Measurements from ENCODE around the gene SLX9.

SLX9 gene

DNA sequence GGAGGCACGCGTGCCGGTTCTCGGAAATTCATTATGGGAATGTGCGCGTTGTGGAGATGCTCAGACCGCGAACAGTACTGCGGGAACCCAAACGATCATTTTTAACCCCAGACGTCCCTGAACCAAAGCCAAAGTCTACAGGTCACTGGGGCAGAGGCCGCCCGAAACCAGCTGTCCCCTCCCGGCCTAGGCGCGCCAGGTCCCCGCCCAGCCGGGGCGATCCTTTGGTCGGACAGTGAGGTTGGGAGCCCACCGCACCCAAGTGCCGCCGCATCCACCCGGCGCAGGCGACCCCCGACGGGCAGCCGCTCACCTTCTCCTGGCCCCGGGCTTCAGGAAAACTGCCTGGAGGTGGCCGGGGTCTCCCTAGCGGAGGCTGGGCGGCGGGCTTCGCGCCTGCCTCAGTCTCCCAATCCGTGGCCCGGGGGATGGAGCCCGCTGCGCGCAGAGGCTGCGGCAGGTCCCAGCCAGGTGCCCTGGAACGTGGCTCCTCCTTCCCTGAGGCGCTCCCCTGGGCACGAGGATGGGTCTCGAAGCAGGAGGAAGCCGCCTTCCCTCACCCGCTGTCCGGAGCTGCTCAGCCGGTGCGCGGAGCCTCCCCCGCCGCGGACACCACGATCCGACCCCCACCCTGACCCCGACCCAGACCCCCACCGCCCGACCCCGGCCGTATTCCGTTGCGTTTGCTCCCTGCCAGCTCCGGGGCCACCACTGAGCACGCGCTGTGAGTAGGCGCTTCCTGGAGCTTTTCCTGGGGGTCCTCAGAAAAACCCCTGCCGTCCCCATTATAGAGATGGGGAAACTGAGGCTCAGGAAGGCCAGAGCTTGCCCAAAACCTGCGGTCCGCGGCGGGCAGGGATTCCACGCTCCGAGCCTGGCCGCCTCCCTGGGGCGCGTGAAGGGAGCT, 8.1 kb upstream of the SLX9 start:
- DNase-seq, result no peak

DNA sequence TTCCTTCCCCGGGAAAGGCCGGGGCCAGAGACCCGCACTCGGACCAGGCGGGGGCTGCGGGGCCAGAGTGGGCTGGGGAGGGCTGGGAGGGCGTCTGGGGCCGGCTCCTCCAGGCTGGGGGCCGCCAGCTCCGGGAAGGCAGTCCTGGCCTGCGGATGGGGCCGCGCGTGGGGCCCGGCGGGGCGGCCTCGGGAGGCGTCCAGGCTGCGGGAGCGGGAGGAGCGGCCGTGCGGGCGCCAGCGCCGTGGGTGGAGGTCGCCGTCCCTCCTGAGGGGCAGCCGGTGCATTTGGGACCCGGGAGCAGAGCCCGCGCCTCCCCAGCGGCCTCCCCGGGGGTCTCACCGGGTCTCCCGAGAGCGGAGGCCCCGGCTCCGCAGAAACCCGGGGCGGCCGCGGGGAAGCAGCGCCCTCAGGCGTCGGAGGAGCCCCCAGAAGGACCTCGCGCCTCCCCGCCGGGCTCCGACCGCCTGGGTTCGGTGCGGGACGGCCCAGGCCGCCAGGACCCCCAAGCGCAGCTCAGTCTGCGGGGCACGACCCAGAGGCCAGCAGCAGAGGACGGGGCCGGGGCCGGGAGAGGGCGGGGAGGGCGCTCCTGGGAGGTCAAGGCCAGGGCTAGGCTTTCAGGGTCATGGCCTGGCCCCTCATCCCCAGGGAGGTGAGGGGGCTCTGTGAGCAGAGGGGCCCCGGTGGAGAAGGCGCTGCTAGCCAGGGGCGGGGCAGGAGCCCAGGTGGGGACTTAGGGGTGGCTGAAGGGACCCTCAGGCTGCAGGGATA, 7.2 kb upstream of the SLX9 start:
- DNase-seq, result no peak

DNA sequence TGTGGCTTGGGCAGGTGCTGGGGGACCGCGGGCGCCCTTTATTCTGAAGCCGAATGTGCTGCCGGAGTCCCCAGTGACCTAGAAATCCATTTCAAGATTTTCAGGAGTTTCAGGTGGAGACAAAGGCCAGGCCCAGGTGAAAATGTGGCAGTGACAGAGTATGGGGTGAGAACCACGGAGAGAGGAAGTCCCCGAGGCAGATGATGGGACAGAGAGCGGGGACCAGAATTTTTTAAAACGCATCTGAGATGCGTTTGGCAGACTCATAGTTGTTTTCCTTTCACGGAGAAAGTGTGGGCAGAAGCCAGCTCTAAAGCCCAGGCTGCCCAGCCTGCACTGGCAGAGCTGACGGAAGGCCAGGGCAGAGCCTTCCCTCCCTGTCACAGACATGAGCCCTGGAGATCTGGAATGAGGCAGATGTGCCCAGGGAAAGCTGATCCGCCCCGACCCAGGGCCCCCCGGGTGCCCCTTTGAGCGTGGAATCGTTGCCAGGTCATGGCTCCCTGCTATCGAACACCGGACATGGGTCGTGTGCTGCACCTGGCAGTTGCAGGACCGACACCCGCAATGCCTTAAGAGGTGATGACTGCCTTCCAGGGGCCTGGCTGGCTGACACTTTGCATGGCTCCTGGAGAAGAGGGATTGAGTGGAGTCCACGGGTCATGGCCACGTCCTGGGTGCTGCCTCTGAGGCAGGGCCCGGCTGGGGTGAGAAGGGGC, 6.5 kb upstream of the SLX9 start:
- DNase-seq, result no peak

DNA sequence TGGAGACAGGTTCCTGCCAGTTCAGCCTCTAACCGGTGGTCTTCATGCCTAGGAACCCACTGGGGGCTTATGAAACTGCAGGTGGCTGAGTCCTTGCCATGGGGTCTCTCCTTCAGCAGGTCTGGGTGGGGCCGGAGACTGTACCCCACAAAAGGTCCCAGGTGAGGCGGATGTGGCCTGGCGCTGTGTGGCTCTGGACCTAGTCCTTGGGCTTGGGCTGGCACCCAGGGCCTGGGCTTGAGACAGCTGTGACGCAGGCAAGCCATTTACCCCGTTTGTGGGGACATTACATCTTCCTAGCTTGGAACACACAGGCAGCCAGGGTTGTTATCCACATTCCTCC, 5.9 kb upstream of the SLX9 start:
- DNase-seq, result no peak

DNA sequence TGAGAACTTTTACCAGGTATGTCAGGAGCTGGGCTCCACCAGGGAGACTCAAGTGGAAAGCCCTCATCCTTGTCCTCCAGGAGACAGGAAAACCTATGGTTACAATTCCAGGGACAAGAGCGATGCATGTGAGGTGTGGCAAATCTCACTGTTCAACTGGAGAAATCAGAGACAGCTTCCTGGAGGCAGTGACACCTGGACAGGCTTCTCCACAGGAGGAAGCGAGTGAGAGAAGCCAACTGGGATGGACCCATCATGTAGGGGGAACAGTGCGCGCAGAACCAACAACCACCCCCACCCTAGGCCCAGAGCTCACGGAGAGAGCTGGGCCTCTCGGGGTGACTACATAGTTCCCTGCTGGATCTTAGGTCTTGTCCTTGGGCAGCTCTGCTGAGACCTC, 5.6 kb upstream of the SLX9 start:
- DNase-seq, result no peak

DNA sequence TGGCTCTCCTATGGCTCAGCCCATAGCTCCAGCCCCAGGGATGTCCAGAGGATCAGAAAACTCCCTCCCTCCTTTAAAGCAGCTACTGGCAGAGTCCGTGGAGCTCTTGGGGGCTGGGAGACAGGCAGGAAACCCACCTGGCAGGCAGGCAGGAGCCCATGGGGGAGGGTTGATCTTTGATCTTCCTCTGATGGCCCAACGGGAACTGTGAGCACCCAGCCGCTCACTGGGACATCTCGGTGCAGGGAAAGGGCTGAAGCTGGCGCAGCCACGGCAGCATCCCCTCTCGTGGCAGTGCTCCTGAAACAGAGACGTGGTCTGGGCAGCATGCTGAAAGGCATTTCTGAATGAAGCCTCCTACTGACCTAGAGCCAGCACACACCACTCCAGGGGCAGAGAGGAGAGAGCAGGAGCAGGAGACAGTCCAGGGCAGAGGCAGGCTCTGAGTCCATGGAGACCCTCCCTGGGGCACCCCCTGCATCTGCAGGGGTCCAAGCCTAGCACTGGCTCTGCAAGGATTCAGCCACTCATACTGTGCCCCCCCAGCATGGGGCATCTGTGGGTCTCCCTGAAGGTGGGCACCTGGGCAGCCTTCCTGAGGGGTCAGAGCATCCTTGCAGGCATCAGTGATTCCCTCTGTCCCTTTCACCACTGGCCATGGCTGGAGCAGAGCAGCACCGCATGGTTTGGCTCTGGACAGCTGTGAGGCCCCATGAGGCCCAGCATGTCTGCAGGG, 4.9 kb upstream of the SLX9 start:
- no peak for DNase-seq

DNA sequence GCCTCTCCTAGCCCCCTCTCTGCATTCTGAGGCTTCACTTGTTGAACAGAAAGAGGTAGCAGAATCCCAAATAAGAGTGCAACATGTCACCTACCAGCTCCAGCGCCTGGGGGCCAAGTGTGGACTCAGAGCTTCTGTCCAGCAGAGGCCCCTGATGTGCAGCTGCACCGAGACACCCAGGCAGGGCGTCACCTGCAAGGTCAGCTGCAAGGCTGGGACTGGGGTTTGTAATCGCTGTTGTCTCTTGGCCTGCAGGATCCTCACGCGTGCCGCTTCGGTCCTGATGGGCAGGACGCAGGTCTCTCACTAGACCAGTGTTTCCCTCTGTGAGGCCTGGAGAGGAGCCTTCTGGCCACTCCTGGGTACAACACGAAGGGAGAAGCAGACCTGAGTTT, 4.3 kb upstream of the SLX9 start:
- DNase-seq, result no peak

DNA sequence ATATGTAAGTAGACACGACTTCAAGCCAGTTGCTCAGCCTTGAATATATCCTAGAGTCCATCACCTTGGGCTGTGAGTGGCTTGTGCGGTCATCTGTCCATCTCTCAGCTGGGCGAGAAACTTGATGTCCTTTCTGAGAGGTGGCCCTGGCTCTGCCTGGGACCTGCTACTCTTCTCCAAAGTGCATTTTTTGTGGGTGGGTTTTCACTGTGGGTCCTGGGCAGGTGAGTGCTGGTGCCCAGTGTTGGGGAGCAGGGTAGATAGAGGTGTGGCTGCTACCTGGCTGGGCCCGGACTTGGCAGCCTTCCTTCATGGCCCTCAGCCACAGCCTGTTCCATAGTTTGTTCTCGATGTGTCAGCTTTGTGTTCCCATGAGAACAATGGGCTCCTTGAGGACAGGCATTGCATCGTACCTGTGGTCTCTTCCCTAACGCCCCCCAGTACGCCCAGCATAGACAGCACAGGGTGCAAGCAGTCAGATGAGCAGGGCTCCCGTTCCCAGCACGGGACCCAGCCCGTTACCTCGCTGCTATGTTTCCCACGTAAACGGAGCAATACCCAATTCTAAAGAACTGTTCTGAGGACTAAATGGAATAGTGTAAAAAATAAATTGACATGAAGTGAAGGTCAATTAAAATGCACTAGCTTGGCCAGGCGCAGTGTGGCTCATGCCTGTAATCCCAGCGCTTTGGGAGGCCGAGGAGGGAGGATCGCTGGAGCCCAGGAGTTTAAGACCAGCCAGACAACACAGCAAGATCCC, 877 bp upstream of the SLX9 start:
- DNase-seq, result no peak

DNA sequence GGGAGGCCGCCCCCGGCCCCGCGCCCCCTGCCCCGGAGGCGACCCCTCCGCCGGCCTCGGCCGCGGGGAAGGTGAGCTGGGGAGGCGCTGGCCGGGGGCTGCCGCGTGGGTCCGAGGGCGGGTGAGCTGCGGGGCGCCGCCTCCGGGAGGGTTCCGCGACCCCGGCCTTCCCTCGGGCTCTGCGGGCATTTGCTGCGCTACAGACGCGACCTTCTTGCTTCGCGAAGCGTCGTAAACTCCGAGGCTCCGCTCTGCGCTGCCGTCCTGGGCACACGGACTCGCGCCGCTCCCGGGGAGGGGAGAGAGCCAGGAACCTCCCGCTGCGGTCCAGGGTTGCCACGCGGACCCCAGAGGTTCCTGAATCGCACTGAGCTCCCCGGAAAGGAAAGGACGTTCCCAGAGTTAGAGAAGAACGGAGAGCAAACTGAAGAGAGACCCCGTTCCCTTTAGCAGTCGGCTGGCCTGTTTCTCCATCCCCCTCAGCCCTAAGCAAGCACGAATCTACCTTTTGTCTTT, 345 bp downstream of the SLX9 start:
- no peak for DNase-seq

DNA sequence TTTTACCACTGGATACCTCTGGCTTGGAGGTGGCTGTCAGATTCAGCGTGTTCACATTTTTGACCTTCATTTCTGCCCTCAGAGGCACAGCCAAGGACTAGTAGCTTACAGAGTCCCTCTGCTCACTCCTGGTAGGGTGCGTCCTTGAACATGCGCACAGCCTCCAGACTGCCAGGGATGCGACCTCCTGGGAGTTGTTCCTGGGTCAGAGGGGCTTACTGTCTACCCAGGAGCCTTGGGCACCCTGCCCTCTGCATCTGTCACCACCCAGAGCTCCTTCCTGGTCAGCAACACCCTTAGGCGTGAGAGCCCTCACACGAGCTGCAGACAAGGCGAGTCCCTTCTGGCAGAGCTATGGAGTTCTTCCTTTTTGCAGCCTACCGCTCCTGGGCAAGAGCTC, 1.7 kb downstream of the SLX9 start:
- DNase-seq, result no peak

DNA sequence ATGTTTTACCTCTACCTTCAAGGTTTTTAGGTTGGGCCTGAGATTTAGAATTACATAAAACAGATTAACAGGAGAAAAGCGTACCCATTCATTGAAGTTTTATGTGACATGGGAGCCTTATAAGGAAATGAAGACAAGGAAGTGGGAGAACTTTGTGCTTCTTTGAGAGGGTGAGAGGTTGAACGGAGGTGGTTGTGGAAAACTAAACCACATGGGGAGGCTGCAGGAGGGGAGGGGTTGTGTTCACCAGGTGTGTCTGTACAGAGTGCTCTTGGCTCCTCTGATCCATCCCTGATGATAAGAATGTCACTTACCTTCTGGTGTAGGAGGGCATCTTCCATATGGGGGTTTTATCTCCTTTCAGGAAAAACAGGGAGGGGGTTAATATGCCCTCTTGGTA, 2.7 kb downstream of the SLX9 start:
- no peak for DNase-seq

DNA sequence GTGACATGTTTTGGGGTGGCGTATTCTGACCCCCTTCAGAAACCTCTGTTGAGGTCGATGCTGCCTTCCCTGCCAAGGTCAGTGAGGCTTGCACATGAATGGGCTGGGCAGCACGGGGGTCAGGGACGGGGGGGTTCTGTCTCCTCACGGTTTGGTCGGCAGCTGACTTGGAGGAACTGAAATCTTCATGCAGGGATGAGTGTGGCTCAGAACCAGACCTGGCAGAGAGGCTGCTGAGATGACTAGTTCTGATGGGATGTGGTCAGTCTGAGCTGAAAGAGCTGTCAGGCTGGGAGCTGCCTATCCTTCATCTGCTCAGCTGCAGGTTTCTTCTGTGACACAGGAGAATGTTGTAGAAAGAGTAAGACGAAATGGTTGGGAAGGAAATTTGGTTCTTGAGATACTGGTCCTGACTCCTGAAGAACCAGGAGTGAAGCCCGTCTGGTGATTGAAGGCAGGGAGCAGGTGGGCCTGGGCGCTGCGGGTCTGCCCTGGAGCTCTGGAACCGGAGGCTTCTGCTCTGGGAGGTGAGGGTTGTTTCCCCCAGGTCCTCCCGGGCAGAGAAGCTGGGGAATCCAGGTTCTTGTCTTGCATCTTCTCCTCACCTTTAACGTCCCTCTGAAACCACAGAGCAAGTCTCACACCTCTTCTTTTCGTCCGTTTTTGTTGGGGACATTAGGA, 3.3 kb downstream of the SLX9 start:
- no peak for DNase-seq

DNA sequence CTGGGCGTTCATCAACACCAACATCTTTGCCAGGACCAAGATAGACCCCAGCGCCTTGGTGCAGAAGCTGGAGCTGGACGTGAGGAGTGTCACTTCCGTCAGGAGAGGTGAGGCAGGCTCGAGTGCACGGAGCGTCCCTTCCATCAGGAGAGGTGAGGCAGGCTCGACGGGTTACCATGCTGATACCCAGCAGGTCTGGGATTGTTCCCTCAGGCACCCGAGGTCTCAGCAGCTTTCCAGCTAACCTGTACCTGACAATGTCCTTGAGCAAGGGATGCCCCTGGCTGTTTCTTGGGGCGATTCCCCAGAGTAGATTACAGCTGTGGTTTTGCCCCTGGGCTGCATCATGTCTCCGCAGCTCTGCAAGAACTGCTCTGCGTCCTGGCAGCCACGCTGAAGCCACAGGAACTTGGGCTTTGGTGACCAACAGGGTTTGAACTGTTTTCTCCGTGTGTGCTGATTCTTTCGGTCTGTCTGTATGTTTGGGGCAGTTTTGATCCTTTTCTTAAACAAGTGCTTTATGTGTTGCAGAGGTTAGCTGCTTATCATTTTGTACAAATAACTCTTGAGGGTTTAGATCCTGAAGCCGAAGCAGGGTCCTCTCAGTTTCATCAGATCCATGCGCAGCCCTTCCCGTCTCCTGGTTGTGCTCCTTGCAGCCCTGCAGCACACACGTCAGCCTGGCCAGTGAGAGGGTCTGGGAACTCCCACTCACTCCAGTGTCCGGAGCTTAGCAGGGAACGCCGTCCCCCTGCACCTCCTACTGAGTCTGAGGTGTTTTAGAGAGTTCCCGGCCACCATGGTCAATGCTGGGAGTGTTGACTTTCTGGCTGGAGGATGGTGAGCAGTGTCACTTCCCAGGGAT, 4.1 kb downstream of the SLX9 start:
- DNase-seq, result no peak

DNA sequence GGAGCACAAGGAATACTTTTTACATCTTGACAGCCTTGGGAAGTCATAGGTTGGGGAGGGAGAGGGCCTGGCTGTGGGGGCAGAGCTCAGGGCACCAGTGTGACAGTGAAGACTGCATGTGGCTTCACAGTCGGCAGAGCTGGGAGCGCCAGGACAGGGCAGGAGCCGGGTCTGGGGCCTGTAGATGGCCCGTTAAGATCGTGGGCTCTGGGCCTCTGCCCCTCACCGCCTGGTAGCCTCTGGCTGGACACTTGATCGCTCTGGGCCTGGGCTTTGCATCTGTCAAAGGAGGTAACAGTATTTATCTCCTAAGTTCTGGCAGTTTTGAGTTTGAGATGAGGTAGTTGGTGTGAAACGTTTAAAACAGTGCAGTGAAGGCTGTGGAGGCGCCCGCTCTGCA, 4.8 kb downstream of the SLX9 start:
- no peak for DNase-seq

DNA sequence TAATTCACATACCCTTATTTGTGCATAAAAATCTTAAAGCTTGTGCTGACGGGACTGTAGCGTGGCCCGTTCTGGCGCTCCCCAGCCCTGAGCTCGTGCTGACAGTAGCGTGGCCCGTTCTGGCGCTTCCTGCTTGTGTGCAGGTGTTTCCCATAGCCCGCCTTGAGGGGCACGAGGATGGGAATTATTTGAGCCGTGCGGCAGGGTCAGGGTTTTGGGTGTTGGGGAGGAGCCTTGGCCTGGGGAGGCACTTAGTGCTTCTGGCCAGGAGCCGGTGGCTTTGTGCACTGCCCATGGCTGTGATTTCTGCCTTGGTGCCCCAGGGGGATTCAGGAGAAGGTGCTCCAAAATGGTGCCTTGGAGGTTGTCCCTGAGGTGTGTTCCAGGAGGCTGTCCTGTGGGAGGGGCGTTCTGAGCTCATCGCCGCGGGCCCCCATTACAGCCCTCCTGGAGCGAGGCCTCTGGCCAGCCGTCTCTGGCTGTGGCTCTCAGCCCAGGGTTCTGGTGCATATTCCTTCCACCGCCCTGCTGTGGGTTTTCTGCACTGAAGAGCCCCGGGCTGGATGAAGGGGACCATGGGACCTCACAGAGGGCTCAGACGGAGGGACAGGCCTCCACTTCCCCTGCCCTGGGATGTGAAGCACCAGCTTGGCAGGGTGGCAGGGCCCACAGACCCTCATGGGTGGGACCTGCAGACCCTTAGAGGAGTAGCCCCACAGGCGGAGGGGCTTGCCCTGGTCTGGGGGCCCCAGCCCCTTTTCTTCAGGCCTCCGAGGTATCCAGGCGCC, 6.6 kb downstream of the SLX9 start:
- DNase-seq, result no peak

DNA sequence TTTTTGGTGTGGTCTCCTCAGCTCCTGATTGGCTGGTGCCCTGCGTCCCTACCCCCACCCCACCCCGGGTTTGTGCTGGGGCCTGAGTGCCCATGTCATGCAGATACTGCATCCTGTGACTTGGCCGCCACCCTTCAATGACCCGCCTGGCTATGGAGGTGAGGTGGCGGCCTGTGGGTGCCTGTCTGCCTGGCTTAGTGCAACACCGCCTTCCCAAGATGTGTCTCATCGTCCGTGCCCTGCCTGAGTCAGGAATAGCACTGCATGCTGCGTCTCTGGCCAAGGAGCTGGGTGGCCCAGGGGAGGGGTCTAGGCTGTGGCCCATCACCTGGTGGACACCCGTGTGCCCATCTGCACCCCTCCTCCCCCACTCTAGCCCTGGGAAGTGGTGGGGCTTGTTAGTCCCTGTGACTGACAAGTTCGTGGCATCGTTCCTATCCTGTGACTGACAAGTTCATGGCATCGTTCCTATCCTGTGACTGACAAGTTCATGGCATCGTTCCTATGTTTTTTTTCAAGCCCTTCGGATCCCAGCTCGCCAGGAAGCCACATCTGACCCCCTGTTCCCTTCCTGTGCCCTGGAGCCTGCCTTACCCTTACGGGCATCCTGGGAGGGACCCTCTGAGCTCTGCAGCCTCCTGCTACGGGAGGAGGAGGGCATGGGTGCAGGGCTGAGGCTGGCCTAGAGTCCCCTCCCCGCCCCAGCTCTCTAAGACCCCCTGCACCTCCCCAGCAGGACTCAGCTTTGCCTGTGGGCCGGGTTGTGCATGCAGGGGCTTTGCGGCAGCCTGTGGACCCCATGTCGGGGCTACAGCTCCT, 7.5 kb downstream of the SLX9 start:
- DNase-seq, result no peak

DNA sequence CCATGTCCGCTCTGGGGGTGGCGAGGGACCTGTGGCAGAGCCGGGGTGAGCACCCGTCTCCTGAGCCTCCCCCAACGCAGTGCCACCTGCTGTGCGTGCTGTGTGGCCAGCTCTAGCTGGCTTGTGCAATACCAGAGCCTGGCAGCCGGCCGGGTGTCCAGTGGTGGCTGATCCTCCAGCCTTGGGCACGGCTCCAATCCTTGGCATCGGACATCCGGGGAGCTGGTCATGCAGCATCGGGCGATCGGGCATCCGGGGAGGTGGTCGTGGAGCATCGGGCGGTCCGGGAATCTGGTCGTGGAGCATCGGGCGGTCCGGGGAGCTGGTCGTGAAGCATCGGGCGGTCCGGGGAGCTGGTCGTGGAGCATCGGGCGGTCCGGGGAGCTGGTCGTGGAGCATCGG, 8.1 kb downstream of the SLX9 start:
- DNase-seq, result no peak

DNA sequence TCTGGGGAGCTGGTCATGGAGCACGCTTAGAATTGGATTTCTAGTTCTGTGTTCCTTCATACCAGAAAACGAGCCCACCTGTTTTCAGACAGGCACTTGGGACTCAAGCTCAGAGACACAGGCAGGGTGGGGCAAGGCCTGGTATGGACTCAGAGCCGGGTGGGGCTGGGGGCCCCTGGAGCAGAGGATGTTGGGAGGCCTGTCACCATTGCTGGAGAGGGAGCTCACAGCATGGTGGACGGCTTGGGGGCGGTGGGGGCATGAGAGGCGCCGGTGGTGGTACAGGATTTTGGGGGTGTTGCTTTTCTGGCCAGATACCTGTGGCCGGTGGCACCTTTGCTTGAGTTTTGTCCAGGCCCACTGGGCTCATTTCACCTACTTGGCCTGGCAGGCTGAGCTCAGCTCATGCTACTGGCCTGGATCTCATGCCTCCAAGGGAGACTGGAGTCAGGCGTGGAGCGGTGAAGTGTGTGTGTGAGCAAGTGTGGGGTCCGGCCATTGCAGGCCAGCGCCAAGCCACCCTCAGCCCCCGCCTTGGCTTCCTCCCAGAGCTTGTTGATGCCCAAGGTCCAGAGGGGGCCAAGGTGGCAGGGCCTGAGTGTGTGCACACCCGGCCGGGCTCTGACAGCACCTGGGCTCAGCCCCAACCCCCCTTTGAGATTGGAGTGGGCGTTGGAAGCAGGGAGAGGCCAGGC, 8.7 kb downstream of the SLX9 start:
- no peak for DNase-seq
